Stimulated activated CD4-positive, alpha-beta T cell treated with anti-CD3 and anti-CD28 coated beads, Interleukin-2, amount 100 ng/mL, for 24 hours (primary cell): ENCODE measurements around the gene SIPA1L3.

ENCODE experiments used
- DNase-seq, 2 donors: peaks; one replicate each; pipeline ENCODE4 v3.0.0-alpha.2; 2020

SIPA1L3 gene

GRCh38 chr19:38250428-38250820, 343.4 kb downstream of the SIPA1L3 start:
- no peak for DNase-seq

DNA sequence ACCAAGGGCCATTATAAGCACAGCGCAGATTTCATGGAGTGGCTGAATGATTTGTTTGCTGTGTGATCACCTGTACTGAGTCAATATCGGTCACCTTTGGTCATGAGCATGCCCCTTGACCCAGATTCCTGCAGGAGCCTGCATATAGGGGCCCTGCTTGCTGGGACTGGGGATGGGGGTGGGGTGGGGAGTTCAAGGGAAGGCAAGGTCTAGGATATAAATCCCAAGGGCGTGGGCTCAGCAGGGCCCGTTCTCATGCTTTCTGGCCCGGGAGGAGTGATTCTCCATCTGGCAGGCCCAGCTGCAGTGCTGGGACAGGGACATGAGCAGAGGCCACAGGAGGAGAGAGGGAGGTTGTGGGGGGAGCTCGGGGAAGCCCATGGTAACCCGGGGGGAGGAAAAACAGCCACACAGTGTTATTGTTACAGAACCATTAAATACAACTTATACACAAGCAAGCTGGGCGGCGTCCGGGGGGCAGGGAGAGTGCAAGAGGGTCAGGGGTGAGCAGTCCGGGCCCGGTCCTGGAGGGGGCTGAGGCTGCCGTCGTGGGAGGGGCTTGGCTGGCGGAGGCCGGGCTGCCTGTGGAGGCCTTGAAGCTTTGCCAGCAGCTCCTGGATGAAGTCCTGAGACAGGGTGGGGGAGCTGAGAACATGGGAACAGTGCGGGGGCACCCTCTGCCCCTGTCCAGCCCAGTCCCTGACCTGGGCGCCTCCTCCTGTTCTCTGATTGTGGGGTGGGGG, 344.0 kb downstream of the SIPA1L3 start:
- no peak for DNase-seq

GRCh38 chr19:38251564-38252051, 344.6 kb downstream of the SIPA1L3 start:
- no peak for DNase-seq

DNA sequence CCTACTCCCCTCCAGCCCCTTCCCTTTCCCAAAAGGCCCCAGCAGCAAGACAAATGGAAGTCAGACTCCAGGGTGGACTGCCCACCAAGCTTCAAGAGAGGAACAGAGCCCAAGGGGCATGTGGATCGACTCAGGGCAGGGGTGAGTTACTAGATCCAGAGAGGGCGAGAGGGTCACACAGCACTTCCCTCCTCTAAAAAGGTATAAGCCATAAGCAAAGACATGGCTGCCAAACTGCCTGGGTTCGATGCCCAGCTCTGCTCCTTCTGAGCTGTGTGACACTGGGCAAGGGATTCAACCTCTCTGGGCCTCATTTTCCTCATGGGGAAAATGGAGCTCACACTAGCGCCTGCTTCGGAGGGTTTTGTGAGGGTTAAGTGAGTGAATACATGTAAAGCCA, 345.4 kb downstream of the SIPA1L3 start:
- no peak for DNase-seq

DNA sequence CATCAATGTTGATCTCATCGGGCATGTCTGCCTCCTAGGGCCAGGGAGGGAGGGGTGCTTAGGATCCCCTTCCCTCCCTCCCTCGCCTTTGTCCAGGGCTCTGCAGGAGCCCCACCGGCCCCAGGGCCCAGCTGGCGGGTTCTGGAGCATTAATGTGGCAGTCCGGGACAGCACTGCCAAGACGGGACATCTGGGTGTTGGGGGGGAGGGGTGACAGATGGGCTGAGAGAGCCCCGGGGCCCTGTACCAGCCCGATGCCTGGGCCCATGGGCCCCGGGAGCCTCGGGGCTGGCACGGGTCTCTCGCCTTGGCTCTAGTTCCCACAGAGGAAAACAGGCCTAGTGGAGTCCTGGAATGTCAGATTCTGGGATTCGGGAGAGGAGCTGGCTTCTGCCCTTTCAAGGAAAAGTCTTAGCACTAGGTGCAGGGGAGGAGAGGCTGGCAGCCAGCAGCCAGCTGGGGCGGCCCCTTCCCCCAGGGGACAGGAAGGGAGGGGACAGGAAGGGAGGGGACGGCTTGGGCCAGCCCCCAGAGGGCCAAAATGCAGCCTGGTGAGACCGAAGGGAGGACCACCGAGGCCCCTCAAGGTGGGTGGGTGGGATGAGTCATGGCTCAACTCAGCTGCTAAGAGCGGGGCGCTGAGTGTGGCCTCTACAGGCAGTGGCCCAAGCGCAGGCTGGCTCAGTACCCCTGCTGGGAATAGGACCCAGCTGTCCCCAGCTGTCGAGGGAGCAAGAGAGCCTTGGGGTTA, 346.1 kb downstream of the SIPA1L3 start:
- DNase-seq = no peak

- DNase-seq = no peak
Observed at GRCh38 chr19:38253788-38254187, 346.8 kb downstream of the SIPA1L3 start.

- DNase-seq = no peak
Observed at GRCh38 chr19:38255383-38256014, 348.5 kb downstream of the SIPA1L3 start.
